Left colon (tissue), 2 donors: ENCODE data around the gene PEX13. TPM values are rescaled to one million over a fixed set of nuclear protein-coding genes. Genes with fewer than 3 reads are reported as not detected.
A peak's percentile ranks its signal among the peaks of the same experiment; 100 is the strongest.

Experiments used
- ATAC-seq: fragments of 200-7000 bp; cut with Tn5 transposase; one replicate; pipeline ENCODE4 v1.9.1; 2020; ENCODE audit warnings: mild to moderate bottlenecking, moderate library complexity
- DNase-seq, 2 donors: peaks; one replicate each; pipeline ENCODE4 v3.0.0-alpha.2; 2020
- intact Hi-C, 2 donors: fragments of 100-400 bp; cut with DNase I in 1 of 2; cut with micrococcal nuclease in 1 of 2; formaldehyde crosslinking; loops; one replicate each; pipeline versions ENCODE4 v1.11.2 to v1.14.0; 2022; cut with DNase I, micrococcal nuclease
- total RNA-seq, 2 donors: library from RNA; stranded (reverse); fragmentation: NEBNext Ultra II Directional; extraction: Animal tissue kit (Norgen Biotek cat#: 25700); gene quantifications; one replicate each; pipeline ENCODE4 v1.2.1, GENCODE V29; 2021
- donor health status: DM: no; HTN: no; CAD: no.
- donor health status: DM: yes; HTN: yes; CAD: no.

The PEX13 gene
- total RNA-seq, 2 donors from 2014 or later, result 30.1 to 33.3 TPM

DNA sequence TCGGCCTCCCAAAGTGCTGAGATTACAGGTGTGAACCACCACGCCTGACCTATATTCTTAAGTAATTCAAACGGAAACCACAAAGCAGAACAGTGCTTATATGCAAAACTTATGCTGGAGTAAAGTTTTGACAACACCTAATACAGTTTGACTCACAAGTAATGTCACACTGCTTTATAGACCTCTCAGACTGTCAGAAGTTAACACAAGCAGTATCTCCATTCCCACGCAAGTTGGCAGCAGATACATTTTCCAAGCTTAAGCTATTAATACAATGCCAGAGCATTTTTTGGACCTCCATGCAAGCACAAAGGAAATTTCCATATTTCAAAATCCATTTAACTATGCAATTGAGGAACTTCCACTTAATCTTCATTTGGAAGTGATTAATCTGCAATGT, 27.1 kb downstream of the PEX13 start:
- ATAC-seq (no peak), DNase-seq (no peak)
- intact Hi-C loops, result no loop called here

DNA sequence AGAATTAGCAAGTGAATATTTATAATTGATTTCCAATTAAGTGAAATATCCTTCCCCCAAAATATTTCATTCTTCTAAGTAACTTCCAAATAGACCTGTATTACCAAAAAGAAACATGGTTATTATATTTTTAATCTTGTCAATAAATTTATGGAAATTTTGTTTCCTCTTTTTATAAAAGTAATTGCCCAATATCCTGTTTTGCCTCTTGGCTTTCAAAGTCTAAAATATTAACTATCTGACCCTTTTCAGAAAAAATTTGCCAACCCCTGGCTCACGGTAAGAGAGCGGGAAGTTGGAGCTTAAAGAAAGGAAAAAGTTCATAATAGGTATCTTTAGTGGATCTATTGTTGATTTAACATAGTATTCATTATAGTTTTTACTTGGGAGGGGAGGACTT, 27.7 kb downstream of the PEX13 start:
- ATAC-seq, result no peak
- DNase-seq, result no peak

DNA sequence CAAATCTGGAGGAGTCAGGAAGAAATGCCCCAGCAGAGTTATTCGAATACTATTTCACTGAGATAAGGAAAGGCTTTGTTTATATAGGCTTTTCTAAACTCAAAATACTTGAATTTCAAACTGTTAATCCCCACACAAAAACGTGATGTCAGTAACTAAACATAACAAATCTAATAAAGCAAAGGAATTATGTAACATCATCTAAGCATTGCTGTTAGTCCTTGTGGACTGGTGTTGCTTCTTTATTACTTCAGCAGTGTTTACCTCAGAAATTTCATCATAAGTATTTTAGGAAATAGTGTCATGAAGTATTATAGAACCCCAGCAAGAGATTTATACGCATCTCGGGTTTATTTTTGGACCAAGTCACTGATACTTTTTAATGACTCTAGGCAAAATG, 28.5 kb downstream of the PEX13 start:
- no peak for DNase-seq
- ATAC-seq, result no peak

More for the DNA sequence above, 27.7 kb downstream of the PEX13 start:
- intact Hi-C loops, result no loop called here

DNA sequence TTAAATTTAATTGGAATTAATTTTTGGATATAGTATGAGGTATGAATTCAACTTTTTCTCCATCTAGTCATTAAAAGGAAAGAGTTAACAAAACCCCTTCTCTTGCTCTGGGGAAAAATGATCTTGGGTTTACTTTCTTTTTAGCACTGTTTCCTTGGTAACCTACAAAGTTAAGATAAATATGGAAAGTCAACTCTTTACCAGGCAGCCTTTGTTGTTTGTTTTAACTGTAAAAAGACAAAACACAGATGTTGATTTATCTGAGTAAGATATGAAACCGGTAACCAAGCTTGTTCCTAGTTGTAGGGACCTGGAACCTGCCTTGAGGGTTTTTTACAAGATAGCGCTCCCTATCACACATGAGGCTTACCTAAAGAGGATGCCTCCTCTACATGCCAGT, 38.0 kb downstream of the PEX13 start:
- DNase-seq (no peak), ATAC-seq (no peak)
- intact Hi-C loops, result no loop called here

More for the DNA sequence above, 28.5 kb downstream of the PEX13 start:
- intact Hi-C loops, result no loop called here

DNA sequence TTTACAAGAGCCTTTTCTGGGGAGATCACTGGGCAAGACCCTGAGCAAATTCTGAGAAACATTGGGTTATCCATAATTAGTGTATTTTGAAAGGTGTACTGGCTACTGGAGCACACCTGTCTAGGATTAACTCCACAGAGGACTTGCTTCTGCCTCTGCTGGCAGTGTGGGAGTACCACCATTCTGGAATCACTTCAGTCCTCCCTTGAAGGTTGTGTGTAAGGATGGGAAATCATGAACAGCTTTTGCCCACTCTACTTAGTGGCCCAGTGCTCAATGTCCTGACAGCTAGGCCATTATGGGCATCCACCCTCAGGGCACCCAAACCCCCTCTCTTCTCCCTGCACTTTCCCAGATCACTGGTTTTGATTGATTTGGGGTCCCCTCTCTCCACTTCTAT, 40.0 kb downstream of the PEX13 start:
- DNase-seq (no peak), ATAC-seq (no peak)
- intact Hi-C loops, result no loop called here

DNA sequence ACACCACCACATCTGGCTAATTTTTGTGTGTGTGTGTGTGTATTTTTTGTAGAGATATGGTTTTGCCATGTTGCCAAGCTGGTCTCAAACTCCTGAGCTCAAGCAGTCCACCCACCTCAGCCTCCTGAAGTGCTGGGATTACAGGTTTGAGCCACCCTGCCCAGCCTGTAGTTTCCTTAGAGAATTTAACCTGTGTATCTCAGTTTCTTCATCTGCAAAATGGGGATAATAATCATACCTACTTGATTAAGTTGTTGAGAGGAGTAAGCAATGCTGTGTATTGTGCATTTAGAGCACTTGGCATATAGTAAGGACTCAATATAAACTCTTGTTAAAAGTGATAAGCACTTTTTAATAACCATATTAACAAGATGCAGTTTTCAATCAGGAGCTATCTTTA, 41.9 kb downstream of the PEX13 start:
- ATAC-seq (no peak), DNase-seq (no peak)
- intact Hi-C loops, result no loop called here

DNA sequence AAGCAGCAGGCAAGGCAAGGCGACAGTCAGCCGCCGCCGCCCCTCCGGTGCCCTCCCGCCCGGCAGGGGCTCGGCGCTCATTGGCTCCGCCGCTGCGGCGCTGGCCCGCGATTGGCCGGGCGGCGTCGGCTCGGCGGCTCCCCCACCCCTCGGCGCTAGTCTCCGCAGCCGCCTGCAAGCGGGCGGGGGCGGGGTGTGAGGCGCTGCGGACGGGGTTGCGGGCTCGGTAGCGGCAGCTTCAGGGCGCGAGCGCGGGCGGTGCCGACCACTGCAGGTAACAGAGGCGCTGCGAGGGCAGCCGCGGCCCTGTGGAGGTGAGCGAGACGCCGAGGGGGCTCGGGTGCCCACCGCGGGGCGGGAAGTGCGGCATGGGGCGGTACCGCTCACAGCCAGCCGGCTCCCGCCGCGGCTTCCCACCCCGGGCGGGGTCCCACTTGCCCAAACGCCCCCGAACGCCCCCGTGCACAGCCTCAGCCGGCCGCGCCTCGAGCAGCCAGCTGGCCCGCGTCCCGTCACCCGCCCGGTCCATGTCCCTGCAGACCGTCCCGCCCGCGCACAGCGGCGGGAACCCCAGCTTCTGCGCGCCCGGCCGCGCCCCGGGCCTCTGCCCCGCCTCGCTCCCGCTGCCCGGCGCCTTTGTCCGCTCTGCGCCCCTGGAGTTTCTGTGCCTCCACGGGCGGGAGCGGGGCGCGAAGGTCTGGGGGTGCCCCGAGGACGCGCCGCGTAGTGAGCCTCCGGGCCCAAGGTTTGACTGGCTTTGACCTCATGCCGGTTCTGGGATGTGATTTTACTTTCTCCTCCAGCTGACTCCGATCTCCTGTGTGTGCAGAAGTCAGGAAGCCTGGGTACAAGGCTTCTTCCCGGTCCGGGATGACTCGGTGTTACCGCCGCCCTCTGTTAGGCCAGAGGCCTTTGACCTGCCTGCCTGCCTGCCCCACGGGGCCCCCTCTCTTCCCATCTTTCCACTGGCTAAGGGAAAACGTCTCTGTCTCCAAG, 48.5 kb downstream of the PEX13 start, which contains the start of gene SANBR:
Gene SANBR, plus strand, starts transcription at position 158 of the 996 bp plus-strand sequence. CDS start 4,480 bp downstream, outside the sequence.
- intact Hi-C loops, result no loop called here
- DNase-seq (peak; percentile 89 to 92), ATAC-seq (peak; percentile 94)

DNA sequence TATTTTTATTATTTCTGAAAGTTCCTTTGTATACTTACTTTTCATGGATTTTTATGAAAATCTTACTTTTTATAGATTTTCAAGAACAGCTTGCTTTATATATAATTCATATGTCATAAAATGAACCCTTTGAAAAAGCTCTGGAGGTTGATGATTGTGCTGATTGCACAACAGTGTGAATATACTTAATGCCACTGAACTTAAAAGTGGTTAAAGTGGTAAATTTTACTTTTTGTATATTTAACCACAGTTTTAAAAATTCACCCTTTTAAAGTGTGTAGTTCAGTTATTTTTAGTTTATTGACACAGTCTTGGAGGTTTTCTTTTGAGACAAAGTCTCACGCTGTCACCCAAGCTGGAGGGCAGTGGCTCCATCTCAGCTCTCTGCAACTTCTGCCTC, 56.6 kb downstream of the PEX13 start:
- intact Hi-C loops, result no loop called here
- no peak for DNase-seq
- no peak for ATAC-seq

DNA sequence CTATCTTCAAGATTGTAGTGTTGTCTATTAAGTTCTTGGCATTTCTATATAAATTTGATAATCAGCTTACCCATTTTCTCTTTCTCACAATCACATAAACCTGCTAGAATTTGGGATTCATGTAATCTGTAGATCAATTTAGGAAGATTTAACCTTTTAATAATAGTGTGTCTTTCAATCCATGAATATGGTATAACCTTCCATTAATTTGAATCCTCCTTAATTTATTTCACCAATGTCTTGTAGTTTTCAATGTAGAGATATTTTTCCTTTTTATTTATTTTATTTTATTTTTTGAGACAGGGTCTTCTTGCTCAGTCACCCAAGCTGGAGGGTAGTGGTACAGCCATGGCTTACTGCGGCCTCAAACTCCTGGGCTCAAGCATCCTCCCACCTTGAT, 68.4 kb downstream of the PEX13 start:
- intact Hi-C loops, result no loop called here

DNA sequence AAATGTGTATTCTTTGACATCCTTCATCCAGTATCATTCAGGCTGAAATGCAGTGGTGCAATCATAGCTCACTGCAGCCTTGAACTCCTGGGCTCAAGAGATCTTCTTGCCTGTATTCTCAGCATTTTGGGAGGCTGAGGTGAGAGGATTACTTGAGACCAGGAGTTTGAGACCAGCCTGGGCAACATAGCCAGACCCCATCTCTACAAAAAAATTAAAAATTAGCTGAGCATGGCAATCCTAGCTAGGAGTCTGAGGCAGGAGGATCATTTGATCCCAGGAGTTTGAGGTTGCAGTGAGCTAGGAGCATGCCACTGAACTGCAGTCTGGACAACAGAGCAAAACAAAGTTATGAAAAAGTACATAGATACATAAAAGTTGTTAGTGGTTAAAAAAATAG, 72.3 kb downstream of the PEX13 start:
- no peak for DNase-seq
- intact Hi-C loops, result no loop called here
- no peak for ATAC-seq

More for the DNA sequence above, 68.4 kb downstream of the PEX13 start:
- no peak for ATAC-seq
- no peak for DNase-seq

DNA sequence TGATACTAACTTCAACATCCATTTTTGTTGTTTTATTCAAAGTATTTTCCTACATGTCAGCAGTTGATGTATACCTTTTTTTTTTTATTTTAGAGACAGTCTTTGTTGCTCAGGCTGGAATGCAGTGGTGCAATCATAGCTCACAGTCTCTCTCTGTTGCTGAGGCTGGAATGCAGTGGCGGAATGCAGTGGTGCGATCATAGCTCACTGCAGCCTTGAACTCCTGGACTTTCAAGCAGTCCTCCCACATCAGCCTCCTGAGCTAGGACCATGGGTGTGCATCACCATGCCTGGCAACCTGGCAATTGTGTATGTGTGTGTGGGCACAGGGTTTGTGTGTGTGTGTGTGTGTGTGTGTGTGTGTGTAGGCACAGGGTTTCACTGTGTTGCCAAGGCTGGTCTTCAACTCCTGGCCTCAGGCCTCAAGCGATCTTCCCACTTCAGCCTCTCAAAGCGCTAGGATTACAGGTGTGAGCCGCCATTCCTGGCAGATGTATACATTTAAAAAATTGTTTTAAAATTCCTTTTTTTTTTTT, 72.9 kb downstream of the PEX13 start:
- intact Hi-C loops, result no loop called here
- ATAC-seq (no peak), DNase-seq (no peak)

DNA sequence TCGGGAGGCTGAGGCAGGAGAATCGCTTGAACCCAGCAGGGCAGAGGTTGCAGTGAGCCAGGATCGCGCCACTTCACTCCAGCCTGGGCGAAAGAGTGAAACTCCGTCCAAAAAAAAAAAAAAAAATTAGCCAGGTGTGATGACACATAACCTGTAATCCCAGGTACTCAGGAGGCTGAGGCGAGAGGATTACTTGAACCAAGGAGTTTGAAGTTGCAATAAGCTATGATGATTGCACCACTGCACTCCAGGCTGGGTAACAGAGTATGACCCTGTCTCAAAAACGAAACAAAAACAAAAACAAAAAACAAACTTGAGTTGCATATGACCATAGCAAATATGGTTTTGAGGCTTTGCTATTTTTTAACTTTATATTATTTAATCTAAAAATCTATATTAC, 74.0 kb downstream of the PEX13 start:
- intact Hi-C loops, result no loop called here
- no peak for DNase-seq
- no peak for ATAC-seq

DNA sequence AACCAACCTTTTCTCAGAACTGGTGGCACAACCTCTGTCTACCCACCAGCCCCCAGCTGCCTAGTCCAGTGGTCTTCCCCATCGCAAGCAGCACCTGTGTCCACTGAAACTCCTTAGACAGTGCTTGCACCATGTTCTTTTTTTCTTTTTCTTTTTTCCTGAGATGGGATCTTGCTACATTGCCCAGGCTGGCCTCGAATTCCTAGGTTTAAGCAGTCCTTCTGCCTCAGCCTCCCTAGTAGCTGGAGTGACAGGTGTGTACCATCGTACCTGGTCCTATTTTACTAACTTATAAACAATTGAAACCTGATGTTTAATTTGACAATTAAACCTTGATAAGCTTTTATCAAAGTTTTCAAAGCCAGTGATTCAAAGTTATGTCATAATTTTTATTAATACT, 78.9 kb downstream of the PEX13 start:
- ATAC-seq, result no peak
- DNase-seq, result no peak
- intact Hi-C loops, result no loop called here

DNA sequence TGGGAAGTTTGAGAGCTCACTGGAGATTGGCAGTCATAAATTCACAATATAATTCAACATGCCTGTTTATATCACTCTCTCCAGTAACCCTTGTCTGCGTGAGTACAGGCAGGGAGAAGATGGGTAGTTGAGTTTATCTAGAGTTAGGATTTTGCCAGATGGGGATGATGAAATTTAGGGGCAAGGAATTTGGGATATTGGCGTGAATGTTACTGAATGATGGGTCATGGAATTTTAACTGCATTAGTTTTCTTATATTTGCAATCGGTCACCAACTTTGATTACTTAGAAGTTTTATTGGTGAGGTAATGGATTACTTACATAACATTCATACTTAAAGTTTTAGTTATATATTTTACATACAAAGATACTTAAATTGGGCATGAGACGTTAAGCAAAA, 83.3 kb downstream of the PEX13 start:
- no peak for DNase-seq
- intact Hi-C loops, result no loop called here
- ATAC-seq, result no peak

Other genes starting within 250 kb of the PEX13 start
- gene REL, start 136.1 kb upstream of the PEX13 start, total RNA-seq, result 10 to 100 TPM; 16.2 to 19.9 TPM
- gene PUS10, start 535 bp downstream of the PEX13 start, total RNA-seq, result 10 to 100 TPM in 1 of 2 donors, 1 to 10 TPM in 1; 9.1 to 11.2 TPM
- 10 to 100 TPM; 11.4 to 14.4 TPM for gene SANBR, start 48.2 kb downstream of the PEX13 start, total RNA-seq
- 1 to 10 TPM; 2.0 to 2.2 TPM for gene C2orf74, start 144.5 kb downstream of the PEX13 start, total RNA-seq